Small intestine (tissue), 7 donors: Measurements from ENCODE around the gene PDLIM1. TPM values are rescaled to one million over a fixed set of nuclear protein-coding genes. Genes with fewer than 3 reads are reported as not detected.

Experiments used
- DNase-seq, 2 donors: peaks; one replicate each; pipeline versions ENCODE4 v3.0.0 to v3.0.0-alpha.2; 2013
- FAIRE-seq: peaks from 2 replicates; lab custom pipeline; 2012; peaks lifted over from hg19 to GRCh38; lab: Jason Lieb, UNC
- H3K27ac ChIP-seq, 3 donors: one replicate each; pipeline ENCODE4 v1.5.1; 2013; ENCODE audit warnings: low read length in 2 of 3, mild to moderate bottlenecking in 2 of 3, control low read depth in 1 of 3, inconsistent platforms in 1 of 3, low read depth in 1 of 3, moderate library complexity in 1 of 3
- H3K27me3 ChIP-seq, 3 donors: one replicate each; pipeline ENCODE4 v1.6.1; 2013; ENCODE audit warnings: low read length in 3 of 3, inconsistent platforms in 1 of 3; ENCODE audit not compliant: control insufficient read depth in 3 of 3, insufficient read depth in 3 of 3
- H3K36me3 ChIP-seq, 3 donors: one replicate each; pipeline ENCODE4 v1.6.1; 2013; ENCODE audit warnings: low read length in 3 of 3, inconsistent platforms in 1 of 3, low read depth in 1 of 3, mild to moderate bottlenecking in 1 of 3, moderate library complexity in 1 of 3; ENCODE audit not compliant: control insufficient read depth in 3 of 3, insufficient read depth in 2 of 3
- H3K4me1 ChIP-seq, 3 donors: one replicate each; pipeline ENCODE4 v1.6.1; 2013; ENCODE audit warnings: low read length in 2 of 3, inconsistent platforms in 1 of 3, low read depth in 1 of 3, mild to moderate bottlenecking in 1 of 3, moderate library complexity in 1 of 3; ENCODE audit not compliant: control insufficient read depth in 3 of 3, insufficient read depth in 2 of 3
- H3K4me3 ChIP-seq, 3 donors: one replicate each; pipeline ENCODE4 v1.5.1; 2013; ENCODE audit warnings: low read length in 3 of 3, control low read depth in 1 of 3, inconsistent platforms in 1 of 3, low read depth in 1 of 3, mild to moderate bottlenecking in 1 of 3, moderate library complexity in 1 of 3
- H3K9me3 ChIP-seq, 2 donors: one replicate each; pipeline ENCODE4 v1.6.1; 2013; ENCODE audit warnings: low read depth in 1 of 2, low read length in 1 of 2; ENCODE audit not compliant: control insufficient read depth in 2 of 2, insufficient read depth in 1 of 2
- WGBS, 3 donors: extraction: QIAGEN DNeasy Blood & Tissue Kit; methylation state at CpG; one replicate each; pipeline ENCODE4 v1.1.7; 2013; 5-methylcytosine and 5-hydroxymethylcytosine counted together
- polyA plus RNA-seq, 4 donors: library from polyadenylated mRNA; stranded (reverse) in 3 of 4; unstranded in 1 of 4; fragments of 200-250 nt in 3 of 4; fragments of 120-200 nt in 1 of 4; gene quantifications; one replicate each; pipeline versions ENCODE4 v1.2.1 to v1.2.3, GENCODE V29; 2013
- donor health status: healthy with polysubstance abuse.
- donor health status: control.
- donor health status: control.
- donor health status: Bipolar disorder and iron deficiency.
- donor health status: healthy.

The PDLIM1 gene
- polyA plus RNA-seq, 4 donors, result 206 to 572 (median 429) TPM

DNA sequence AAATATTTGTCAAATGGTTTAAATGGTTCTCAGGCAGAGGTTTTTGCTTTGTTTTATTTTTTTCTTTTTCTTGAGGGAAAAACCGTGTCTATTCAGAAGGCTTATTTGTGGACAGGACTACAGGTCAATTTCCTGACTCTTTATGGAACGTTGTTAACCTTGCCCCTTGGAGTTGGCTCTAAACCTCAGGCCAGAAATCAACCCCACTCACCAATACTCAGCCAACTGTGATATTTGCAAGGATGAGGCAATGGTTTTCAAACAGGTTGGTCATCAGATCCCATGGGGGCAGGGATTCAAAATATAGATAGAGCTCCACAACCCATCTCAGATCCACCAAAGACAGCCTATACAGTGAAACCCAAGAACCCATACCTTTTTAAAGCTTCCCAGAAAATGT lies 10.2 kb downstream of the PDLIM1 start:
- Histone ChIP-seq H3K4me3 (no peak overlapping the region), H3K9me3 (no peaks in the 10 kb centered on the region), H3K36me3 (peaks cover 0 to 22% (median 0%) of the 10 kb centered on the region in 3 donors), H3K27ac (peak overlapping the region in 2 of 3 donors; percentile 57 to 65), H3K4me1 (peaks cover 10 to 77% (median 28%) of the 10 kb centered on the region in 3 donors), H3K27me3 (no peaks in the 10 kb centered on the region)
- FAIRE-seq (no peak), DNase-seq (peak in 1 of 2 donors; percentile 41)
- WGBS, 3 donors, result 39 to 53% (median 48%) methylated on average over 2 of the region's 2 CpGs

DNA sequence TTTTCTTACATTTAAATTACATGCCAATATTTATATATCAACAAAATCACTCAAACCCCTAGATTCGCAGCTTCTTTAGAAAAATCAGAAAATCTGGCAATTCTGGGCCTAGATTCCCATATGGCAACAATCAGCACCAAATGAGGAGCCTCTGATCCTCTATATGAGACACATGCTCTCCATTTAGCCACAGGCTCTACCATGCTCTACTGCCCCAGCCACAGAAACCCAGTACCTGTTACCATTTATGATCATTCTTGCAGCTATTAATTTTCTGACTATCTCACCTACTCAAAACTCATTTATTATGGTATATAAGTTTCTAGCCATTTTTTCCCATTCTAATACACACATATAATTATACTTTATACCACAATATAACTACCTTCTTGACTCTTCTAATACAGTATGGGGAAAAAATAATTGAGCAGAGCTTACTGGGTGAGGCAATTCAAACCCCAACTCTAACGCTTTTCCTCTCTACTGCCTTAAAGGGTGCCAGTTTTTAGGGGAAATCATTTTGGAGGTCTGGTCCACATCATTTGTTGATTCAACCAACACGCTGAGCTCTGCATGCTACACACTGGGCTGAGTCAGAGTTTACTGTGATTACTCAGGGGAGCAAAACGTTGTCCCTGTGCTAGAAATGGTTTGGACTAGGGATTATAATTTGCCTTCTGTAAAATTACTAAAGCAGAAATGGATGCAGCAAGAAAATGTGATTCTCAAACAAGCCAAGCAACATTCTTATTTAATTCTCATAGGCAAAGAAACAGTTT lies 11.6 kb downstream of the PDLIM1 start:
- peaks cover 0 to 14% (median 0%) of the 10 kb centered on the region in 3 donors for H3K36me3 ChIP-seq
- H3K4me3 ChIP-seq, result no peak overlapping the region
- H3K4me1 ChIP-seq, result peaks cover 13 to 80% (median 30%) of the 10 kb centered on the region in 3 donors
- peak in 1 of 2 donors; percentile 16 for DNase-seq
- no peak for FAIRE-seq
- no peaks in the 10 kb centered on the region for H3K9me3 ChIP-seq
- H3K27ac ChIP-seq, result peak overlapping the region in 2 of 3 donors; percentile 68 to 85
- no peaks in the 10 kb centered on the region for H3K27me3 ChIP-seq
- 51 to 73% (median 61%) methylated on average over 4 of the region's 4 CpGs for WGBS, 3 donors

DNA sequence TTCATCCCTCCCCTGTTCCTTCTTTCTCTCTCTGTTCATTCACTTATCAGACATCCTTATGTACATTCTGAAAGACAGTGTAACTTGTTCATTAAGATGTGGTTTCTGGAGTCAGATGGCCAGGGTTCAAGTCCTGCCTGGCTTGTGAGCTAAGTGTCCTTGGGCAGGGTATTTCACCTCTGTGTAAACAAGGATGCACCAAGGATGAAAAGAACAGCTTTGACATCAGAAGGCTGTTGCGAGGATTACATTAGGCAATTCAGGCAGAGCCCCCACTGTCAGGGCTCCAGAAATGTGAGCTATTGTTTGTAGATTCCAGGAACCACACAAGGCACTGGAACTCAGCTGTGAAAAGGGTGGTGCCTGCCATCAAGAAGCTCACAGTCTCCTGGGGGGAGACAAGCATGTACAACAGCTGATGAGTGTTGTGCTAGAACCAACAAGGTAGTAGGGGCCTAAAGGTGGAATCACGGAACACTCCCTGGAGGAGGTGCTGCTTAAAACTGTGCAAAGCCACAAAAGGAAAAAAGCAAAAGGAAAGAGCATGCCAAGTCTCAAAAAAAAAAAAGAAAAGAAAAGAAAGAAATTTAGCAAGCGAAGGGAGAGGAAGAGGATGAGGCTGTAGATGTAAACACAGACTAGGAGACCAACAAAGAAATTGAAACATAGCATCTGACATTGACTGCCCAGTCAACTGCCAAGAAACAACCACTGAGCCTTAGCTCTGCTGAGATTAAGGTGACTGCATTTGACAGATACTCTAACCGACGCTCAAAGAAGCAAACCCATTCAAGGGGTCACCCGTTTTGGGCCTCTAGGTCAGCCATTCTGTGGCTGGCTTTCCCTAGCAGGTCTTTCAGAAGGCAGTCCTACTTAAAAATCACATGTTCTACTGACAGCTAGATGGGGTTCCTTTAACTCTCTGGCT lies 12.5 kb downstream of the PDLIM1 start:
- 69 to 81% (median 78%) methylated on average over 6 of the region's 6 CpGs for WGBS, 3 donors
- no peak overlapping the region for H3K4me3 ChIP-seq
- H3K9me3 ChIP-seq, result no peaks in the 10 kb centered on the region
- FAIRE-seq, result no peak
- H3K4me1 ChIP-seq, result peaks cover 18 to 85% (median 34%) of the 10 kb centered on the region in 3 donors
- H3K27ac ChIP-seq, result peak overlapping the region; percentile 52 to 85 (median 79)
- peak in 1 of 2 donors; percentile 24 for DNase-seq
- H3K36me3 ChIP-seq, result peaks cover 0 to 12% (median 0%) of the 10 kb centered on the region in 3 donors
- no peaks in the 10 kb centered on the region for H3K27me3 ChIP-seq

DNA sequence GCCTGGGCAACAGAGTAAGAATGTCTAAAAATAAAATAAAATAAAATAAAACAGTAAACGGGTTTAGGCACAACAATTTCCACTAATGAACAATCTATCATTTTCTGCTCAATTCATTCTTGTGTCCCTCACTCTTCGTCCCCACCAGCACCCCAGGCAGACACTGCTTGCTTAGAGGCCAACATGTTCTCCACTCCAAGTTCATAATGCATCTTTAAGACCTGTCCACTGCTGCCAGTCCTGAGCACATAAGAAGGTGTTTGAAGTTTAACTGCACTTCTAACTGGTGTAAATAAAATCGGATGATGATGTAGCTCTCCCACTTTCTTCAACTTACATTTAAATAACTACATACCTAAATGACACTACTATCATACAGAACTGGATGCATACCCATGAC lies 13.2 kb downstream of the PDLIM1 start:
- no peak overlapping the region for H3K4me3 ChIP-seq
- H3K9me3 ChIP-seq, result no peaks in the 10 kb centered on the region
- no peaks in the 10 kb centered on the region for H3K27me3 ChIP-seq
- DNase-seq (no peak), FAIRE-seq (no peak)
- peaks cover 18 to 88% (median 38%) of the 10 kb centered on the region in 3 donors for H3K4me1 ChIP-seq
- H3K27ac ChIP-seq, result peak overlapping the region; percentile 69 to 85 (median 80)
- WGBS, 3 donors, result 57 to 62% (median 59%) methylated on average over 3 of the region's 3 CpGs
- H3K36me3 ChIP-seq, result peaks cover 0 to 15% (median 0%) of the 10 kb centered on the region in 3 donors

DNA sequence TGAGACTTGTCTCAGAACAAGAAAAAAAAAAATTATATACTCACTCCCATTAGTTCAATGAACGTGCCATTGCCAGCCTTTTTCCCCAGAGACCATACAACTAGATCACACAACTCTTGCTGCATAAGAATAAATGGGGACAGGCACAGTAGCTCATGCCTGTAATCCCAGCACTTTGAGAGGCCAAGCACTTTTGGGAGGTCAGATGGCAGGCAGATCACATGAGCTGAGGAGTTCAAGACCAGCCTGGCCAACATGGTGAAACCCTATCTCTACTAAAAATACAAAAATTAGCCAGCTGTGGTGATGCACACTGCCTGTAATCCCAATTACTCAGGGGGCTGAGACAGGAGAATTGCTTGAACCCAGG lies 13.6 kb downstream of the PDLIM1 start:
- 55 to 71% (median 66%) methylated on average over 1 of the region's 1 CpG for WGBS, 3 donors

DNA sequence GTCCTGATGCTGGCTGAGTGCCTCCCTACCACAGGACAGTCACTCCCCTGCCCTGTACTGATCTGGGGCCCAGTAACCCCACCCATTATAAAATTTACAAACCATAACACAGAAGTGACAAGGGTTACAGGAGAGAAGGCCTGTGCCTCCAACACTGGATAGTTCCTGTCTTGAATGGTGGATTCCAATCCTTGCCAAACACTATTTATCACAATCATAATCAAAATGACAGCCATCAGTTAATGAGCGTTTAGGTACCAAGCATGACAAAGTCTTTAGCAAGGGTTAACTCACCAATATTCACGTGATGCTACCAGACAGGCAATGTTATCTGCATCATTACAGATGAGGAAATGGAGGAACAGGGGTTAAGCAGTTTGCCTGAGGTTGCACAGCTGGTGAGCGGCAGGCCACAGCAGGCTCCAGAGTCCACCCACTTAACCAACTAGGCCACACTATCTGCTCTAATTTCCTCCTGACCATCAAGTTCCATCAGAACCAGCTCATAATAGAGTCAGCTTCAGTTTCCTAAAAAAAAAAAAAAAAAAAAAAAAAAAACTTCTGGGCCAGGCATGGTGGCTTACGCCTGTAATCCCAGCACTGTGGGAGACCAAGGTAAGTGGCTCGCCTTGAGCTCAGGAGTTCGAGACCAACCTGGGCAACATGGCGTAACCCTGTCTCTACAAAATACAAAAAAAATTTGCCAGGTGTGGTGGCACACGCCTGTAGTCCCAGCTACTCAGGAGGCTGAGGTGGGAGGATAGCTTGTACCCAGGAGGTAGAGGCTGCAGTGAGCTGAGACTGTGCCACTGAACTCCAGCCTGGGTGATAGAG lies 14.2 kb downstream of the PDLIM1 start:
- H3K27ac ChIP-seq, result peak overlapping the region; percentile 69 to 85 (median 80)
- H3K4me1 ChIP-seq, result peaks cover 18 to 82% (median 34%) of the 10 kb centered on the region in 3 donors
- no peaks in the 10 kb centered on the region for H3K9me3 ChIP-seq
- H3K4me3 ChIP-seq, result no peak overlapping the region
- FAIRE-seq (no peak), DNase-seq (peak; percentile 87 to 95)
- peaks cover 0 to 15% (median 0%) of the 10 kb centered on the region in 3 donors for H3K36me3 ChIP-seq
- 54 to 70% (median 64%) methylated on average over 8 of the region's 8 CpGs for WGBS, 3 donors
- no peaks in the 10 kb centered on the region for H3K27me3 ChIP-seq

More for the DNA sequence above, 13.6 kb downstream of the PDLIM1 start:
- peaks cover 18 to 84% (median 36%) of the 10 kb centered on the region in 3 donors for H3K4me1 ChIP-seq
- DNase-seq (no peak), FAIRE-seq (no peak)
- H3K27ac ChIP-seq, result peak overlapping the region; percentile 69 to 85 (median 80)
- H3K27me3 ChIP-seq, result no peaks in the 10 kb centered on the region
- H3K36me3 ChIP-seq, result peaks cover 0 to 15% (median 0%) of the 10 kb centered on the region in 3 donors
- H3K4me3 ChIP-seq, result no peak overlapping the region
- no peaks in the 10 kb centered on the region for H3K9me3 ChIP-seq

DNA sequence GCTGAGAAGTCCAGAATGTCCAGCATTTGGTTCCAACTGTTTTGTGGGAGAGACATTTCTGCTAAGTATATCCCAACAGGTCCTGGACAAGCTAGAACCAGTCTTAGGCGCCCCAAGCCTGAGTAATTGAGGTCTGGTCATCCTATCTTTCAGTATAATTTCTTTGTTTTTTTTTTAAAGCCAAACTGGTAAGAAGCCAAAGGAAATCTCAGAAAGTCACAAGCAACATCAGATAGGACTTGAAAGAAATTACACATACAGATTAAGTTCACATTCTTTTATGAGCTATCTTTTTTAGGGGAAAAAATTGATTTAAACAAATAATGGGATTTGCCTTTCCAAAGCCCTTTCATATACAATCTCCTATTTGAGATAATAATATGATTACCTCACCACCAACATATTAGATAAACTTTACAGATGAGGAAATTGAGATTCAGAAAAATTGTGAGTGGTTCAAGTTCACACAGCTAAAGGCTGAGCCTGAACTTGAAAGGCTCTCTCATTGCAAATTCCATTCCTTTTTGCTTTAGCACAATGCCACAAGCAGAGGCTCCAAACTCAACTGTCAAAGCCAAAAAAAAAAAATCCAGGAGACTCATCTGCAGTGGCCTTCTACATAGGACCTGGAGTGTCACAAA lies 15.0 kb downstream of the PDLIM1 start:
- DNase-seq (peak in 1 of 2 donors; percentile 51), FAIRE-seq (no peak)
- peaks cover 0 to 18% (median 0%) of the 10 kb centered on the region in 3 donors for H3K36me3 ChIP-seq
- no peak overlapping the region for H3K4me3 ChIP-seq
- H3K27ac ChIP-seq, result peak overlapping the region; percentile 71 to 85 (median 80)
- peaks cover 14 to 78% (median 29%) of the 10 kb centered on the region in 3 donors for H3K4me1 ChIP-seq
- H3K9me3 ChIP-seq, result no peaks in the 10 kb centered on the region
- H3K27me3 ChIP-seq, result no peaks in the 10 kb centered on the region
- 55 to 74% (median 67%) methylated on average over 1 of the region's 1 CpG for WGBS, 3 donors
